Neural cell (in vitro differentiated cells): ENCODE data around the gene RSF1. TPM values are rescaled to one million over a fixed set of nuclear protein-coding genes. Genes with fewer than 3 reads are reported as not detected.

Experiments used
- H2AFZ ChIP-seq: fragments of 200-600, 300-800 bp; sonication (generic), shearing (Covaris generic); 2 replicates; pipeline ENCODE4 v1.6.0; 2014; ENCODE audit warnings: low read depth, mild to moderate bottlenecking, antibody characterized with exemption, low read length, moderate library complexity
- H3F3A ChIP-seq: fragments of 200-600 bp; shearing (Covaris generic); 2 replicates; pipeline ENCODE4 v1.6.1; 2016; ENCODE audit warnings: mild to moderate bottlenecking, moderate library complexity, mixed read lengths, antibody characterized with exemption, low read length; ENCODE audit not compliant: insufficient read depth, poor library complexity, severe bottlenecking
- H3K27ac ChIP-seq: fragments of 200-600, 300-800 bp; sonication (generic), shearing (Covaris generic); 2 replicates; pipeline ENCODE4 v1.5.1; 2014; ENCODE audit warnings: mild to moderate bottlenecking, low read length, moderate library complexity
- H3K27me3 ChIP-seq: fragments of 300-800, 200-600 bp; sonication (generic), shearing (Covaris generic); 2 replicates; pipeline ENCODE4 v1.6.0; 2014; ENCODE audit warnings: mild to moderate bottlenecking, low read depth, low read length, moderate library complexity; ENCODE audit not compliant: insufficient read depth
- H3K36me3 ChIP-seq: fragments of 300-800, 200-600 bp; sonication (generic), shearing (Covaris generic); 2 replicates; pipeline ENCODE4 v1.5.1; 2014; ENCODE audit warnings: mild to moderate bottlenecking, antibody characterized with exemption, low read length, moderate library complexity; ENCODE audit not compliant: insufficient read depth
- H3K4me2 ChIP-seq: fragments of 300-800, 200-600 bp; sonication (generic), shearing (Covaris generic); 2 replicates; pipeline ENCODE4 v1.6.0; 2014; ENCODE audit warnings: mild to moderate bottlenecking, low read length
- H3K4me3 ChIP-seq: fragments of 300-800, 200-600 bp; sonication (generic), shearing (Covaris generic); 2 replicates; pipeline ENCODE4 v1.5.1; 2014; ENCODE audit warnings: mild to moderate bottlenecking, low read length, moderate library complexity
- H3K79me2 ChIP-seq: fragments of 200-600 bp; shearing (Covaris generic); replicated peaks from 2 replicates; pipeline ENCODE4 v1.6.0; 2014; ENCODE audit warnings: mild to moderate bottlenecking, low read length, moderate library complexity; ENCODE audit not compliant: insufficient read depth
- H3K9ac ChIP-seq: fragments of 300-800, 200-600 bp; sonication (generic), shearing (Covaris generic); 2 replicates; pipeline ENCODE4 v1.6.1; 2016; ENCODE audit warnings: mild to moderate bottlenecking, low read length, mixed read lengths
- H3K9me2 ChIP-seq: fragments of 200-600 bp; shearing (Covaris generic); 2 replicates; pipeline ENCODE4 v1.6.1; 2016; ENCODE audit warnings: mild to moderate bottlenecking, low read length, mixed read lengths; ENCODE audit not compliant: insufficient read depth
- H3K9me3 ChIP-seq: fragments of 200-600, 300-800 bp; sonication (generic), shearing (Covaris generic); 2 replicates; pipeline ENCODE4 v1.6.1; 2016; ENCODE audit warnings: mild to moderate bottlenecking, mixed run types, low read length, moderate library complexity, mixed read lengths
- H4K20me1 ChIP-seq: fragments of 200-600 bp; shearing (Covaris generic); 2 replicates; pipeline ENCODE4 v1.6.1; 2016; ENCODE audit warnings: mild to moderate bottlenecking, mixed run types; ENCODE audit not compliant: insufficient read depth
- CTCF ChIP-seq: fragments of 450-650 bp; IDR thresholded peaks from 2 replicates; pipeline ENCODE4 v1.5.1; 2014; ENCODE audit warnings: antibody characterized with exemption, mild to moderate bottlenecking, moderate library complexity; ENCODE audit not compliant: poor library complexity, severe bottlenecking
- EP300 ChIP-seq: fragments of 450-650 bp; conservative IDR thresholded peaks from 2 replicates; pipeline ENCODE4 v1.6.1; 2014; ENCODE audit warnings: antibody characterized with exemption, mild to moderate bottlenecking, moderate library complexity; ENCODE audit not compliant: poor library complexity, severe bottlenecking
- EZH2 ChIP-seq: fragments of 200-600, 300-800 bp; shearing (Covaris generic), sonication (generic); IDR thresholded peaks from 2 replicates; pipeline ENCODE4 v1.6.1; 2014; ENCODE audit warnings: antibody characterized with exemption, low read length, borderline replicate concordance, mild to moderate bottlenecking; ENCODE audit not compliant: insufficient read depth, poor library complexity, severe bottlenecking
- MXI1 ChIP-seq: fragments of 450-650 bp; conservative IDR thresholded peaks from 2 replicates; pipeline ENCODE4 v1.6.1; 2014; ENCODE audit warnings: antibody characterized with exemption, mild to moderate bottlenecking; ENCODE audit not compliant: poor library complexity, severe bottlenecking
- POLR2AphosphoS5 ChIP-seq: IDR thresholded peaks from 2 replicates; pipeline ENCODE4 v1.6.1; 2012
- RAD21 ChIP-seq: fragments of 450-650 bp; conservative IDR thresholded peaks from 2 replicates; pipeline ENCODE4 v1.6.1; 2014; ENCODE audit warnings: antibody characterized with exemption, mild to moderate bottlenecking, moderate library complexity
- REST ChIP-seq: IDR thresholded peaks from 2 replicates; pipeline ENCODE4 v1.6.1; 2012; ENCODE audit warnings: borderline replicate concordance
- SMC3 ChIP-seq: fragments of 450-650 bp; conservative IDR thresholded peaks from 2 replicates; pipeline ENCODE4 v1.6.1; 2014; ENCODE audit warnings: antibody characterized with exemption, mild to moderate bottlenecking, moderate library complexity; ENCODE audit not compliant: poor library complexity
- TAF1 ChIP-seq: IDR thresholded peaks from 2 replicates; pipeline ENCODE4 v1.6.1; 2012; ENCODE audit warnings: low read depth
- polyA plus RNA-seq: library from polyadenylated mRNA; depleted of rRNA; stranded (reverse); fragments of >200 nt; gene quantifications from 2 replicates; pipeline ENCODE4 v1.2.3, GENCODE V29; 2014

Gene RSF1
- polyA plus RNA-seq, 1 donor from 2014 or later, result 19.1 TPM

GRCh38 chr11:77819411-77819920 lies 1.1 kb downstream of the RSF1 start:
- Histone ChIP-seq H3K4me2 (peak overlapping the region; percentile 97), H3K36me3 (no peaks in the 10 kb centered on the region), H3K9me3 (peaks cover 4% of the 10 kb centered on the region), H3F3A (peaks cover 7% of the 10 kb centered on the region), H4K20me1 (no peaks in the 10 kb centered on the region), H3K9ac (peak overlapping the region; percentile 97), H3K79me2 (peaks cover 44% of the 10 kb centered on the region), H2AFZ (peak overlapping the region; percentile 78), H3K4me3 (peak overlapping the region; percentile 92), H3K9me2 (no peaks in the 10 kb centered on the region), H3K27ac (peak overlapping the region; percentile 95), H3K27me3 (no peaks in the 10 kb centered on the region)
- TF ChIP-seq REST (no peak), SMC3 (peak; percentile 58), TAF1 (no peak), MXI1 (peak; percentile 85), CTCF (peak; percentile 36), EZH2 (no peak), POLR2AphosphoS5 (peak; percentile 60), RAD21 (peak; percentile 59), EP300 (no peak)

- no peak overlapping the region for H3K4me2 ChIP-seq
- H3K36me3 ChIP-seq, result no peaks in the 10 kb centered on the region
- no peaks in the 10 kb centered on the region for H3K27me3 ChIP-seq
- H3K9ac ChIP-seq, result no peak overlapping the region
- H4K20me1 ChIP-seq, result no peaks in the 10 kb centered on the region
- no peak overlapping the region for H3K4me3 ChIP-seq
- H3K27ac ChIP-seq, result no peak overlapping the region
- no peak overlapping the region for H2AFZ ChIP-seq
- H3K9me3 ChIP-seq, result peaks cover 4% of the 10 kb centered on the region
- H3K9me2 ChIP-seq, result no peaks in the 10 kb centered on the region
- peaks cover 73% of the 10 kb centered on the region for H3K79me2 ChIP-seq
- H3F3A ChIP-seq, result peaks cover 7% of the 10 kb centered on the region
- no peak for TF ChIP-seq CTCF
Observed at GRCh38 chr11:77815459-77815858, 5.1 kb downstream of the RSF1 start.
